NCI-H2171 treated with DMSO at 0.1 percent for 48 hours (cell line): Measurements from ENCODE around the gene CCDC91.
A peak's percentile ranks its signal among the peaks of the same experiment; 100 is the strongest.
"Not testable (repeated sequence)": the region's sequence is repeated elsewhere in the genome, so short reads cannot be mapped to it uniquely, and the experiment has no call there.

ENCODE experiments used
- DNase-seq: peaks from one replicate; lab custom pipeline; 2025; lab: John Stamatoyannopoulos, UW

Gene CCDC91

GRCh38 chr12:28184375-28184774, 5.9 kb upstream of the CCDC91 start:
- no peak for DNase-seq

GRCh38 chr12:28186500-28186899, 3.8 kb upstream of the CCDC91 start:
- DNase-seq = no peak

GRCh38 chr12:28189784-28190320, 404 bp upstream of the CCDC91 start:
- no peak for DNase-seq

GRCh38 chr12:28191051-28192048, 1.1 kb downstream of the CCDC91 start:
- no peak for DNase-seq

GRCh38 chr12:28192125-28192524, 1.9 kb downstream of the CCDC91 start:
- DNase-seq = no peak

- DNase-seq = not testable (repeated sequence)
Observed at GRCh38 chr12:28194621-28195020, 4.4 kb downstream of the CCDC91 start.

- DNase-seq = not testable (repeated sequence)
Observed at GRCh38 chr12:28201136-28201535, 10.9 kb downstream of the CCDC91 start.

GRCh38 chr12:28202374-28203130, 12.3 kb downstream of the CCDC91 start:
- no peak for DNase-seq

GRCh38 chr12:28209782-28210181, 19.5 kb downstream of the CCDC91 start:
- DNase-seq = peak; percentile 74

- DNase-seq = no peak
Observed at GRCh38 chr12:28212182-28212581, 21.9 kb downstream of the CCDC91 start.

- no peak for DNase-seq
Observed at GRCh38 chr12:28215021-28215420, 24.8 kb downstream of the CCDC91 start.

- no peak for DNase-seq
Observed at GRCh38 chr12:28216016-28216415, 25.8 kb downstream of the CCDC91 start.

GRCh38 chr12:28217805-28218204, 27.5 kb downstream of the CCDC91 start:
- DNase-seq = no peak

- DNase-seq = no peak
Observed at GRCh38 chr12:28218875-28219274, 28.6 kb downstream of the CCDC91 start.

GRCh38 chr12:28219827-28220226, 29.6 kb downstream of the CCDC91 start:
- DNase-seq = no peak

GRCh38 chr12:28222081-28222700, 31.9 kb downstream of the CCDC91 start:
- no peak for DNase-seq

GRCh38 chr12:28223025-28223554, 32.8 kb downstream of the CCDC91 start:
- DNase-seq = no peak

- DNase-seq = no peak
Observed at GRCh38 chr12:28223858-28224257, 33.6 kb downstream of the CCDC91 start.

GRCh38 chr12:28226705-28227104, 36.4 kb downstream of the CCDC91 start:
- DNase-seq = no peak

GRCh38 chr12:28227251-28227650, 37.0 kb downstream of the CCDC91 start:
- DNase-seq = no peak

GRCh38 chr12:28231248-28231647, 41.0 kb downstream of the CCDC91 start:
- no peak for DNase-seq
